Vagina (tissue), 2 donors: ENCODE measurements around the gene ERCC6L2. TPM values are rescaled to one million over a fixed set of nuclear protein-coding genes. Genes with fewer than 3 reads are reported as not detected.

Experiments used
- DNase-seq, 2 donors: peaks; one replicate each; pipeline ENCODE4 v3.0.0-alpha.2; 2017; ENCODE audit errors: extremely low spot score in 2 of 2
- H3K27ac ChIP-seq: fragments of 200-600 bp; sonication (generic); one replicate; pipeline ENCODE4 v1.5.1; 2019
- H3K27me3 ChIP-seq: fragments of 200-600 bp; sonication (generic); one replicate; pipeline ENCODE4 v1.5.1; 2019
- H3K36me3 ChIP-seq, 2 donors: fragments of 200-600 bp; sonication (generic); one replicate each; pipeline ENCODE4 v1.5.1; 2017 to 2019
- H3K4me1 ChIP-seq: fragments of 200-600 bp; sonication (generic); one replicate; pipeline ENCODE4 v1.5.1; 2019
- H3K4me3 ChIP-seq, 2 donors: fragments of 200-600 bp; sonication (generic); 1 replicate in 1 of 2; 2 replicates in 1 of 2; pipeline ENCODE4 v1.5.1; 2016 to 2019
- H3K9me3 ChIP-seq: fragments of 200-600 bp; sonication (generic); one replicate; pipeline ENCODE4 v1.5.1; 2019
- CTCF ChIP-seq, 3 experiments: fragments of 450-650 bp in 2 of 3; fragments of 200-600 bp in 1 of 3; sonication (generic) in 1 of 3; IDR thresholded peaks; one replicate each; pipeline ENCODE4 v1.5.1; 2017 to 2019; ENCODE audit warnings: antibody characterized with exemption in 3 of 3, mild to moderate bottlenecking in 2 of 3, moderate library complexity in 2 of 3
- POLR2A ChIP-seq, 2 donors: fragments of 450-650 bp; IDR thresholded peaks; one replicate each; pipeline ENCODE4 v1.6.1; 2017; ENCODE audit warnings: antibody characterized with exemption in 2 of 2, mild to moderate bottlenecking in 2 of 2, moderate library complexity in 2 of 2
- POLR2AphosphoS5 ChIP-seq, 2 donors: sonication (generic); formaldehyde crosslinking; IDR thresholded peaks; one replicate each; pipeline ENCODE4 v1.9.0; 2017; ENCODE audit warnings: antibody characterized with exemption in 2 of 2, mild to moderate bottlenecking in 2 of 2, low read depth in 1 of 2; ENCODE audit not compliant: insufficient read depth in 1 of 2
- intact Hi-C: fragments of 100-400 bp; cut with DNase I; formaldehyde crosslinking; loops from one replicate; pipeline ENCODE4 v1.15.1; 2023
- total RNA-seq: library from RNA; depleted of rRNA; stranded (reverse); fragments of >200 nt; gene quantifications from one replicate; pipeline ENCODE4 v1.2.3, GENCODE V29; 2016

ERCC6L2 gene
- total RNA-seq, 1 donor from 2014 or later = 59.2 TPM

- Histone ChIP-seq H3K27me3 (no peaks in the 10 kb centered on the region), H3K36me3 (peaks cover 0 to 46% of the 10 kb centered on the region in 2 donors), H3K4me1 (no peaks in the 10 kb centered on the region), H3K27ac (no peak overlapping the region), H3K9me3 (no peaks in the 10 kb centered on the region), H3K4me3 (no peak overlapping the region)
- intact Hi-C loops = no loop called here
- TF ChIP-seq POLR2A (IDR thresholded peaks at IDR 0.05) = no peak
- no peak for TF ChIP-seq CTCF (IDR thresholded peaks at IDR 0.05)
- no peak for TF ChIP-seq POLR2AphosphoS5 (IDR thresholded peaks at IDR 0.05; ENCODE audit: insufficient read depth in 1 of 2, low read depth in 1 of 2)
- DNase-seq = no peak
These were observed 64.0 kb downstream of the ERCC6L2 start for GRCh38 chr9:95939472-95939871.

- Histone ChIP-seq H3K27ac (no peak overlapping the region), H3K9me3 (no peaks in the 10 kb centered on the region), H3K4me1 (no peaks in the 10 kb centered on the region), H3K4me3 (no peak overlapping the region), H3K27me3 (no peaks in the 10 kb centered on the region), H3K36me3 (peaks cover 0 to 50% of the 10 kb centered on the region in 2 donors)
- TF ChIP-seq POLR2AphosphoS5 (IDR thresholded peaks at IDR 0.05; ENCODE audit: insufficient read depth in 1 of 2, low read depth in 1 of 2) (no peak), POLR2A (IDR thresholded peaks at IDR 0.05) (no peak)
- intact Hi-C loops = no loop called here
- DNase-seq = no peak
These were observed 64.8 kb downstream of the ERCC6L2 start for GRCh38 chr9:95940265-95940664.

GRCh38 chr9:95942016-95942415, 66.5 kb downstream of the ERCC6L2 start:
- no peak overlapping the region for H3K4me3 ChIP-seq
- no peak for DNase-seq
- H3K36me3 ChIP-seq = peaks cover 0 to 51% of the 10 kb centered on the region in 2 donors
- intact Hi-C loops = no loop called here
- TF ChIP-seq POLR2AphosphoS5 (IDR thresholded peaks at IDR 0.05; ENCODE audit: insufficient read depth in 1 of 2, low read depth in 1 of 2) (no peak), POLR2A (IDR thresholded peaks at IDR 0.05) (no peak), CTCF (IDR thresholded peaks at IDR 0.05) (no peak)
- H3K9me3 ChIP-seq = no peaks in the 10 kb centered on the region
- no peak overlapping the region for H3K27ac ChIP-seq
- no peaks in the 10 kb centered on the region for H3K27me3 ChIP-seq
- no peaks in the 10 kb centered on the region for H3K4me1 ChIP-seq

- TF ChIP-seq POLR2A (IDR thresholded peaks at IDR 0.05) (no peak), CTCF (IDR thresholded peaks at IDR 0.05) (no peak), POLR2AphosphoS5 (IDR thresholded peaks at IDR 0.05; ENCODE audit: insufficient read depth in 1 of 2, low read depth in 1 of 2) (no peak)
- no peak for DNase-seq
- H3K27ac ChIP-seq = no peak overlapping the region
- H3K4me3 ChIP-seq = no peak overlapping the region
- intact Hi-C loops = no loop called here
- no peaks in the 10 kb centered on the region for H3K27me3 ChIP-seq
- no peaks in the 10 kb centered on the region for H3K4me1 ChIP-seq
- H3K9me3 ChIP-seq = no peaks in the 10 kb centered on the region
- H3K36me3 ChIP-seq = peaks cover 0 to 45% of the 10 kb centered on the region in 2 donors
These were observed 71.6 kb downstream of the ERCC6L2 start for GRCh38 chr9:95947118-95947517.

GRCh38 chr9:95952471-95952870, 77.0 kb downstream of the ERCC6L2 start:
- H3K4me1 ChIP-seq = no peaks in the 10 kb centered on the region
- peaks cover 0 to 12% of the 10 kb centered on the region in 2 donors for H3K36me3 ChIP-seq
- H3K27me3 ChIP-seq = no peaks in the 10 kb centered on the region
- H3K9me3 ChIP-seq = no peaks in the 10 kb centered on the region
- intact Hi-C loops = no loop called here
- no peak for DNase-seq
- no peak overlapping the region for H3K4me3 ChIP-seq
- TF ChIP-seq POLR2AphosphoS5 (IDR thresholded peaks at IDR 0.05; ENCODE audit: insufficient read depth in 1 of 2, low read depth in 1 of 2) (no peak), POLR2A (IDR thresholded peaks at IDR 0.05) (no peak), CTCF (IDR thresholded peaks at IDR 0.05) (no peak)
- H3K27ac ChIP-seq = no peak overlapping the region
